Subcutaneous preadipocyte (primary cell): ENCODE data around the gene PBRM1. TPM values are rescaled to one million over a fixed set of nuclear protein-coding genes. Genes with fewer than 3 reads are reported as not detected.

Source experiments
- small RNA-seq: library from RNA; depleted of rRNA; stranded (forward); fragments of <200 nt; gene quantifications from one replicate; pipeline ENCODE3, GENCODE V24; 2012
- total RNA-seq: library from RNA; depleted of rRNA; stranded (reverse); fragments of >200 nt; gene quantifications from 2 replicates; pipeline ENCODE4 v1.2.3, GENCODE V29; 2012

PBRM1 gene
- 52.9 and 75.7 TPM in 2 replicates for total RNA-seq

GRCh38 chr3:52685709-52686691 is at the start of gene PBRM1, which contains the start of gene GNL3:
Gene PBRM1, minus strand, starts transcription at chr3:52685913.
Gene GNL3, plus strand, starts transcription at chr3:52686032. Its CDS starts 61 bp downstream, at chr3:52686093.

GRCh38 chr3:52705688-52706686 is 20.3 kb upstream of the PBRM1 start, which contains the start of the genes GLT8D1 and SPCS1:
Gene GLT8D1, minus strand, starts transcription at chr3:52705791. Its CDS starts 5,331 bp downstream, at chr3:52700460.
Gene SPCS1, plus strand, starts transcription at chr3:52706106. Its CDS starts 141 bp downstream, at chr3:52706247.

GRCh38 chr3:52536369-52537164 is 149.1 kb downstream of the PBRM1 start, which contains the start of gene UQCC5:
Gene UQCC5, plus strand, starts transcription at chr3:52536605. Its CDS starts 151 bp downstream, at chr3:52536756.

GRCh38 chr3:52533623-52534280 is 152.0 kb downstream of the PBRM1 start, which contains the start of gene NT5DC2:
Gene NT5DC2, minus strand, starts transcription at chr3:52533857. Its CDS starts 120 bp downstream, at chr3:52533737.

Small RNA genes within 50 kb of the gene (small RNA-seq; reads per million reads assigned to genes)
- gene AC006254.2 (not detected), gene RF00569 (24,100 reads per million, percentile 100 among the genes with 10 or more reads in this experiment), gene RF01183 (not detected), gene RNU6-856P (not detected), gene RNU6ATAC16P (not detected), gene SNORD19 (not detected), gene SNORD19B (not detected), gene SNORD69 (1,188 reads per million, percentile 100 among the genes with 10 or more reads in this experiment)

Other genes with a start within 250 kb of the PBRM1 start
- gene SEMA3G, start 240.8 kb downstream of the PBRM1 start, total RNA-seq = 0.20 TPM in 1 of 2 replicates, not detected in the other
- gene TNNC1, start 231.9 kb downstream of the PBRM1 start, total RNA-seq = 0.37 TPM in 1 of 2 replicates, not detected in the other
- 48.1 and 53.4 TPM in 2 replicates for gene NISCH, start 230.3 kb downstream of the PBRM1 start, total RNA-seq
- 0.20 and 1.8 TPM in 2 replicates for gene STAB1, start 190.6 kb downstream of the PBRM1 start, total RNA-seq
- gene NT5DC2, start 152.1 kb downstream of the PBRM1 start, total RNA-seq = 44.5 and 52.8 TPM in 2 replicates
- gene UQCC5, start 149.3 kb downstream of the PBRM1 start, total RNA-seq = 5.9 and 7.4 TPM in 2 replicates
- gene GNL3, start 119 bp upstream of the PBRM1 start, total RNA-seq = 121 and 159 TPM in 2 replicates
- 68.8 and 81.9 TPM in 2 replicates for gene GLT8D1, start 19.9 kb upstream of the PBRM1 start, total RNA-seq
- gene SPCS1, start 20.2 kb upstream of the PBRM1 start, total RNA-seq = 52.6 and 73.1 TPM in 2 replicates
- gene NEK4, start 85.0 kb upstream of the PBRM1 start, total RNA-seq = 22.4 and 35.4 TPM in 2 replicates
- not detected in 2 replicates for gene ITIH1, start 91.7 kb upstream of the PBRM1 start, total RNA-seq
- gene ITIH3, start 108.9 kb upstream of the PBRM1 start, total RNA-seq = not detected in 2 replicates
- gene ITIH4, start 144.8 kb upstream of the PBRM1 start, total RNA-seq = under 0.01 and 1.8 TPM in 2 replicates
- not detected in 2 replicates for gene MUSTN1, start 149.1 kb upstream of the PBRM1 start, total RNA-seq
- gene STIMATE, start 211.6 kb upstream of the PBRM1 start, total RNA-seq = 12.9 and 14.5 TPM in 2 replicates